H1 (cell line): ENCODE data around the gene SLC4A1. TPM values are rescaled to one million over a fixed set of nuclear protein-coding genes. Genes with fewer than 3 reads are reported as not detected.

ENCODE experiments used
- CTCF ChIA-PET: fragments of 300-600 bp; sonication (Branson Sonifier 250); formaldehyde crosslinking; loops from one replicate; lab custom pipeline; 2021; ENCODE audit not compliant: partially characterized antibody; lab: Charles Lee
- POLR2A ChIA-PET: fragments of 300-600 bp; sonication (Branson Sonifier 250); formaldehyde crosslinking; loops from one replicate; lab custom pipeline; 2021; ENCODE audit warnings: inconsistent platforms; ENCODE audit not compliant: partially characterized antibody; lab: Charles Lee
- DNase-seq, 2 experiments: peaks; one replicate each; pipeline versions ENCODE4 v3.0.0 to v3.0.0-alpha.2; 2010 to 2022; ENCODE audit warnings: low spot score in 2 of 2, low read depth in 1 of 2, mixed read lengths in 1 of 2
- FAIRE-seq: peaks from 2 replicates; lab custom pipeline; 2011; peaks lifted over from hg19 to GRCh38; lab: Jason Lieb, UNC
- H2AFZ ChIP-seq: 2 replicates; pipeline ENCODE4 v1.8.1; 2012; ENCODE audit warnings: low read length, inconsistent platforms
- H2AK5ac ChIP-seq: 2 replicates; pipeline ENCODE4 v1.6.1; 2013; ENCODE audit warnings: low read depth, low read length
- H2BK120ac ChIP-seq: replicated peaks from 2 replicates; pipeline ENCODE3; 2013; ENCODE audit warnings: low read depth, low read length, inconsistent platforms
- H2BK12ac ChIP-seq: 2 replicates; pipeline ENCODE4 v1.6.1; 2013; ENCODE audit warnings: low read depth, low read length
- H2BK15ac ChIP-seq: 2 replicates; pipeline ENCODE4 v1.6.1; 2013; ENCODE audit warnings: low read length
- H2BK20ac ChIP-seq: 2 replicates; pipeline ENCODE4 v1.6.1; 2013; ENCODE audit warnings: low read length
- H2BK5ac ChIP-seq: 2 replicates; pipeline ENCODE4 v1.6.1; 2013; ENCODE audit warnings: low read depth, low read length
- H3K14ac ChIP-seq: 2 replicates; pipeline ENCODE4 v1.6.1; 2013; ENCODE audit warnings: inconsistent platforms; ENCODE audit not compliant: insufficient read length
- H3K18ac ChIP-seq: 2 replicates; pipeline ENCODE4 v1.6.1; 2013; ENCODE audit warnings: low read length; ENCODE audit errors: extremely low read depth
- H3K23ac ChIP-seq: 2 replicates; pipeline ENCODE4 v1.6.1; 2013; ENCODE audit warnings: inconsistent platforms; ENCODE audit not compliant: insufficient read length
- H3K23me2 ChIP-seq: 2 replicates; pipeline ENCODE4 v1.6.1; 2013; ENCODE audit warnings: low read depth, low read length
- H3K27ac ChIP-seq: 2 replicates; pipeline ENCODE4 v1.6.1; 2011; ENCODE audit warnings: low read depth, low read length, inconsistent platforms
- H3K27me3 ChIP-seq, 4 experiments: replicated peaks in 1 of 4; 1 replicate in 1 of 4; 2 replicates in 3 of 4; pipeline versions ENCODE4 v1.6.1 to v1.8.1; 2011 to 2013; ENCODE audit warnings: low read length in 3 of 4, mild to moderate bottlenecking in 3 of 4, inconsistent platforms in 2 of 4, mixed read lengths in 2 of 4, moderate library complexity in 1 of 4; ENCODE audit not compliant: control insufficient read depth in 3 of 4, insufficient read depth in 3 of 4; ENCODE audit errors: extremely low read depth in 1 of 4
- H3K36me3 ChIP-seq, 4 experiments: 2 replicates each; pipeline versions ENCODE4 v1.6.1 to v1.8.1; 2011 to 2013; ENCODE audit warnings: mild to moderate bottlenecking in 4 of 4, low read length in 3 of 4, moderate library complexity in 2 of 4, control low read depth in 1 of 4, inconsistent platforms in 1 of 4; ENCODE audit not compliant: insufficient read depth in 4 of 4, control insufficient read depth in 2 of 4
- H3K4ac ChIP-seq: replicated peaks from 2 replicates; pipeline ENCODE3; 2013; ENCODE audit warnings: low read length, low read depth, mixed read lengths, inconsistent platforms; ENCODE audit not compliant: insufficient read length
- H3K4me1 ChIP-seq, 4 experiments: replicated peaks in 1 of 4; 1 replicate in 1 of 4; 2 replicates in 3 of 4; pipeline versions ENCODE4 v1.6.1 to v1.8.1; 2011 to 2013; ENCODE audit warnings: low read length in 3 of 4, inconsistent platforms in 2 of 4, mixed read lengths in 1 of 4; ENCODE audit not compliant: insufficient read depth in 4 of 4, control insufficient read depth in 3 of 4
- H3K4me2 ChIP-seq, 2 experiments: 2 replicates each; pipeline versions ENCODE4 v1.6.1 to v1.8.1; 2011 to 2013; ENCODE audit warnings: low read depth in 2 of 2, low read length in 2 of 2, control low read depth in 1 of 2, inconsistent platforms in 1 of 2, mild to moderate bottlenecking in 1 of 2; ENCODE audit not compliant: insufficient read depth in 1 of 2
- H3K4me3 ChIP-seq, 4 experiments: fragments of 200-600, 300-600 bp in 1 of 4; sonication (generic), shearing (Covaris generic), sonication (Bioruptor Twin) in 1 of 4; 2 replicates each; pipeline versions ENCODE4 v1.5.1 to v1.8.1; 2011 to 2016; ENCODE audit warnings: low read length in 4 of 4, low read depth in 3 of 4, control low read depth in 2 of 4, inconsistent platforms in 2 of 4, mild to moderate bottlenecking in 2 of 4, mixed read lengths in 1 of 4, moderate library complexity in 1 of 4; ENCODE audit not compliant: insufficient read depth in 2 of 4; ENCODE audit errors: extremely low read depth in 1 of 4
- H3K56ac ChIP-seq: replicated peaks from 2 replicates; pipeline ENCODE3; 2013; ENCODE audit warnings: low read depth, mild to moderate bottlenecking, mixed read lengths, low read length, inconsistent platforms; ENCODE audit not compliant: insufficient read length
- H3K79me1 ChIP-seq: 2 replicates; pipeline ENCODE4 v1.6.1; 2013; ENCODE audit warnings: low read depth, low read length, control low read depth
- H3K79me2 ChIP-seq, 2 experiments: 2 replicates each; pipeline versions ENCODE4 v1.6.1 to v1.8.1; 2012 to 2013; ENCODE audit warnings: low read length in 2 of 2, mild to moderate bottlenecking in 2 of 2, inconsistent platforms in 1 of 2; ENCODE audit not compliant: insufficient read depth in 2 of 2, control insufficient read depth in 1 of 2
- H3K9ac ChIP-seq, 4 experiments: replicated peaks in 1 of 4; 1 replicate in 1 of 4; 2 replicates in 3 of 4; pipeline versions ENCODE4 v1.6.1 to v1.8.1; 2011 to 2013; ENCODE audit warnings: low read depth in 3 of 4, low read length in 3 of 4, control low read depth in 2 of 4, mild to moderate bottlenecking in 2 of 4, moderate library complexity in 2 of 4, inconsistent platforms in 1 of 4; ENCODE audit errors: extremely low read depth in 1 of 4
- H3K9me3 ChIP-seq, 2 experiments: 2 replicates each; pipeline versions ENCODE4 v1.6.1 to v1.8.1; 2012 to 2013; ENCODE audit warnings: mild to moderate bottlenecking in 2 of 2, moderate library complexity in 2 of 2, control low read depth in 1 of 2, inconsistent platforms in 1 of 2, low read depth in 1 of 2, low read length in 1 of 2, mixed read lengths in 1 of 2; ENCODE audit not compliant: insufficient read depth in 2 of 2
- H4K20me1 ChIP-seq, 2 experiments: replicated peaks in 1 of 2; 2 replicates each; pipeline versions ENCODE3 to v1.8.1; 2011 to 2013; ENCODE audit warnings: inconsistent platforms in 2 of 2, low read length in 2 of 2, mild to moderate bottlenecking in 1 of 2; ENCODE audit not compliant: insufficient read depth in 2 of 2, control insufficient read depth in 1 of 2
- H4K5ac ChIP-seq: 2 replicates; pipeline ENCODE4 v1.6.1; 2013; ENCODE audit warnings: low read length, low read depth, mixed read lengths, inconsistent platforms; ENCODE audit not compliant: insufficient read length
- H4K8ac ChIP-seq: 2 replicates; pipeline ENCODE4 v1.8.0; 2013; ENCODE audit warnings: mild to moderate bottlenecking, moderate library complexity, low read length, inconsistent platforms; ENCODE audit not compliant: insufficient read depth; ENCODE audit errors: extremely low read depth
- H4K91ac ChIP-seq: replicated peaks from 2 replicates; pipeline ENCODE3; 2013; ENCODE audit warnings: low read length, mixed read lengths, inconsistent platforms; ENCODE audit not compliant: insufficient read length
- CREB1 ChIP-seq: IDR thresholded peaks from 2 replicates; pipeline ENCODE4 v1.6.1; 2012; ENCODE audit warnings: inconsistent platforms
- EZH2 ChIP-seq: fragments of 200-600 bp; sonication (generic); IDR thresholded peaks from 2 replicates; pipeline ENCODE4 v1.7.1; 2012; ENCODE audit warnings: low read depth, mild to moderate bottlenecking, moderate library complexity, low read length, inconsistent platforms; ENCODE audit not compliant: severe bottlenecking
- FOSL1 ChIP-seq: IDR thresholded peaks from 2 replicates; pipeline ENCODE4 v1.6.1; 2011; ENCODE audit warnings: mild to moderate bottlenecking, low read depth, low read length, moderate library complexity; ENCODE audit not compliant: insufficient read depth
- KDM4A ChIP-seq: IDR thresholded peaks from one replicate; pipeline ENCODE4 v1.7.1; 2012; ENCODE audit warnings: low read depth, mild to moderate bottlenecking, moderate library complexity, low read length, inconsistent platforms; ENCODE audit not compliant: severe bottlenecking
- SIN3A ChIP-seq, 2 experiments: IDR thresholded peaks in 1 of 2; conservative IDR thresholded peaks in 1 of 2; 2 replicates each; pipeline ENCODE4 v1.6.1; 2011 to 2012; ENCODE audit warnings: low read length in 2 of 2, improper control_type of control experiment in 1 of 2, low read depth in 1 of 2, mild to moderate bottlenecking in 1 of 2
- SIRT6 ChIP-seq: IDR thresholded peaks from one replicate; pipeline ENCODE4 v1.7.1; 2012; ENCODE audit warnings: low read length, inconsistent platforms
- SP2 ChIP-seq: IDR thresholded peaks from 2 replicates; pipeline ENCODE4 v1.6.1; 2012; ENCODE audit warnings: mild to moderate bottlenecking, low read length, inconsistent platforms
- SP4 ChIP-seq: IDR thresholded peaks from 2 replicates; pipeline ENCODE4 v1.6.1; 2012; ENCODE audit warnings: low read length, inconsistent platforms
- SUZ12 ChIP-seq: fragments of 200-600 bp; sonication (generic); IDR thresholded peaks from 2 replicates; pipeline ENCODE4 v1.6.1; 2012; ENCODE audit warnings: mild to moderate bottlenecking, inconsistent platforms, low read length, moderate library complexity, mixed read lengths
- TAF1 ChIP-seq: IDR thresholded peaks from 2 replicates; pipeline ENCODE4 v1.6.1; 2011; ENCODE audit warnings: mild to moderate bottlenecking, low read depth, low read length
- WGBS, 2 experiments: shearing (Covaris generic) in 1 of 2; methylation state at CpG; one replicate each; pipeline versions ENCODE4 v1.1.6 to v1.1.7; 2013 to 2015; ENCODE audit warnings: low lambda C conversion rate in 2 of 2, mixed read lengths in 2 of 2, inconsistent platforms in 1 of 2, low coverage in 1 of 2, missing lambda C conversion rate in 1 of 2; ENCODE audit not compliant: insufficient replicate concordance in 2 of 2, insufficient coverage in 1 of 2, insufficient read length in 1 of 2; ENCODE audit errors: extremely low coverage in 1 of 2, missing lambda C conversion rate in 1 of 2; 5-methylcytosine and 5-hydroxymethylcytosine counted together
- polyA plus RNA-seq, 7 experiments: library from polyadenylated mRNA; depleted of rRNA in 3 of 7; stranded (reverse) in 5 of 7; unstranded in 2 of 7; fragments of >200 nt in 5 of 7; fragments of 200-250 nt in 2 of 7; gene quantifications; 1 replicate in 5 of 7; 2 replicates in 1 of 7; 4 replicates in 1 of 7; pipeline versions ENCODE4 v1.2.1 to v1.2.3, GENCODE V29; 2011 to 2013; ENCODE audit warnings: missing spikeins in 2 of 7, mixed read lengths in 2 of 7
- total RNA-seq: library from RNA; stranded (reverse); fragmentation: NEBNext Ultra II Directional; extraction: Animal tissue kit (Norgen Biotek cat#: 25700); gene quantifications from 2 replicates; pipeline ENCODE4 v1.2.1, GENCODE V29; 2021

Gene SLC4A1
- total and polyA plus RNA-seq, 2 of the 8 experiments (the other 6 are each of a cell fraction or from before 2014, with no cell fraction given), result 0.08 TPM; not detected in 1

GRCh38 chr17:44315760-44316731 lies 48.1 kb upstream of the SLC4A1 start:
- peaks cover 2 to 8% of the 10 kb centered on the region in 2 experiments for H4K20me1 ChIP-seq
- 0 out of 2 replicates have a peak overlapping the region, but pooled peaks have one; percentile 72 for H2BK15ac ChIP-seq
- ChIA-PET POLR2A (interaction anchor here (0.8 to 14.6 kb wide), 26 partner anchors 7 to 149 kb away, joined by 3 to 135 read pairs (median 5); partner anchors contain the start of genes RUNDC3A, SLC25A39, SLC4A1 and TMUB2), CTCF (interaction anchor here (0.6 to 5.9 kb wide), 17 partner anchors 9 to 315 kb away, joined by 3 to 42 read pairs (median 5); partner anchors contain the start of gene SLC25A39)
- DNase-seq (peak in 1 of 2 experiments; percentile 92), FAIRE-seq (peak; percentile 95)
- peak overlapping the region; percentile 40 to 67 (median 60) for H3K4me3 ChIP-seq
- H4K91ac ChIP-seq, result peak overlapping the region; percentile 57
- H2BK5ac ChIP-seq, result no peak overlapping the region; the same call in 1 of the 2 replicates
- no peak overlapping the region for H3K14ac ChIP-seq
- H3K9ac ChIP-seq, result peak overlapping the region in 1 of 4 experiments; percentile 53; a peak in 4 of 7 replicates
- H3K36me3 ChIP-seq, result peaks cover 0 to 15% (median 10%) of the 10 kb centered on the region in 4 experiments; a peak in 6 of 8 replicates
- H3K56ac ChIP-seq, result peak overlapping the region; percentile 21
- no peak overlapping the region for H3K27ac ChIP-seq
- H4K8ac ChIP-seq, result peak overlapping the region; percentile 75
- 4% methylated on average over 38 of the region's 38 CpGs; no CpG with 5 or more reads in 1 of the 2 experiments for WGBS, 2 experiments
- H3K9me3 ChIP-seq, result no peaks in the 10 kb centered on the region
- peaks cover 0 to 19% (median 17%) of the 10 kb centered on the region in 4 experiments; a peak in 6 of 7 replicates for H3K27me3 ChIP-seq
- H2AK5ac ChIP-seq, result no peak overlapping the region
- H3K4ac ChIP-seq, result peak overlapping the region; percentile 64
- H3K4me1 ChIP-seq, result peaks cover under 1 to 30% (median 24%) of the 10 kb centered on the region in 4 experiments
- H3K23ac ChIP-seq, result no peak overlapping the region
- H2BK120ac ChIP-seq, result no peak overlapping the region
- H4K5ac ChIP-seq, result no peak overlapping the region
- H2BK12ac ChIP-seq, result peak overlapping the region; percentile 75; the same call in 1 of the 2 replicates
- H3K4me2 ChIP-seq, result peak overlapping the region; percentile 97 to 99
- H3K18ac ChIP-seq, result peak overlapping the region; percentile 60
- peaks cover 14% of the 10 kb centered on the region for H3K23me2 ChIP-seq
- H2BK20ac ChIP-seq, result peak overlapping the region; percentile 80; the same call in 1 of the 2 replicates
- no peaks in the 10 kb centered on the region for H3K79me2 ChIP-seq
- H2AFZ ChIP-seq, result no peak overlapping the region
- no peaks in the 10 kb centered on the region for H3K79me1 ChIP-seq
- 0 out of 2 replicates have a peak, but pooled peaks have one; percentile 11 for TF ChIP-seq TAF1
- peak; percentile 5; the same call in 1 of the 2 replicates for TF ChIP-seq SUZ12
- 0 out of 2 replicates have a peak, but pooled peaks have one; percentile 43 for TF ChIP-seq SP4
- TF ChIP-seq EZH2, result peak; percentile 3
- TF ChIP-seq SIN3A (conservative IDR thresholded peaks at IDR 0.05 in 1 of 2, IDR thresholded peaks at IDR 0.05 in 1 of 2; ENCODE audit: low read depth in 1 of 2, low read length in 2 of 2), result peak in 1 of 2 experiments; percentile 54; a peak in 1 of 4 replicates
- peak; percentile 14; the same call in 1 of the 2 replicates for TF ChIP-seq CREB1
- peak; percentile 64 for TF ChIP-seq KDM4A
- TF ChIP-seq SP2, result no peak
- TF ChIP-seq FOSL1, result no peak
- TF ChIP-seq SIRT6, result no peak
